WTC11 (cell line): Measurements from ENCODE around the gene TXNDC2.

Source experiments
- CTCF ChIP-seq: fragments of 200-600 bp; IDR thresholded peaks from 2 replicates; pipeline ENCODE4 v1.8.0; 2022; ENCODE audit warnings: antibody characterized with exemption
- E2F1 ChIP-seq: sonication (generic); formaldehyde crosslinking; IDR thresholded peaks from 2 replicates; pipeline ENCODE4 v1.8.0; 2022; ENCODE audit warnings: mild to moderate bottlenecking, missing genetic modification reagents
- SP1 ChIP-seq: sonication (generic); formaldehyde crosslinking; conservative IDR thresholded peaks from 2 replicates; pipeline ENCODE4 v1.8.1; 2022; ENCODE audit warnings: missing genetic modification reagents
- USF1 ChIP-seq: sonication (generic); formaldehyde crosslinking; IDR thresholded peaks from 2 replicates; pipeline ENCODE4 v1.8.0; 2022; ENCODE audit warnings: mild to moderate bottlenecking, missing genetic modification reagents
- USF2 ChIP-seq: sonication (generic); formaldehyde crosslinking; IDR thresholded peaks from 2 replicates; pipeline ENCODE4 v1.8.1; 2023; ENCODE audit warnings: mild to moderate bottlenecking, missing genetic modification reagents, moderate library complexity

- TF ChIP-seq CTCF (no peak), USF1 (CRISPR knock-in tag) (no peak), SP1 (CRISPR knock-in tag) (no peak), USF2 (CRISPR knock-in tag) (no peak), E2F1 (CRISPR knock-in tag) (no peak)
Observed at GRCh38 chr18:9934274-9934673, 48.5 kb downstream of the TXNDC2 start.
